ENCODE results near the gene NHEJ1.
A peak's percentile ranks its signal among the peaks of the same experiment; 100 is the strongest.
"Not testable (repeated sequence)": the region's sequence is repeated elsewhere in the genome, so short reads cannot be mapped to it uniquely, and the experiment has no call there.

NHEJ1 gene

DNA sequence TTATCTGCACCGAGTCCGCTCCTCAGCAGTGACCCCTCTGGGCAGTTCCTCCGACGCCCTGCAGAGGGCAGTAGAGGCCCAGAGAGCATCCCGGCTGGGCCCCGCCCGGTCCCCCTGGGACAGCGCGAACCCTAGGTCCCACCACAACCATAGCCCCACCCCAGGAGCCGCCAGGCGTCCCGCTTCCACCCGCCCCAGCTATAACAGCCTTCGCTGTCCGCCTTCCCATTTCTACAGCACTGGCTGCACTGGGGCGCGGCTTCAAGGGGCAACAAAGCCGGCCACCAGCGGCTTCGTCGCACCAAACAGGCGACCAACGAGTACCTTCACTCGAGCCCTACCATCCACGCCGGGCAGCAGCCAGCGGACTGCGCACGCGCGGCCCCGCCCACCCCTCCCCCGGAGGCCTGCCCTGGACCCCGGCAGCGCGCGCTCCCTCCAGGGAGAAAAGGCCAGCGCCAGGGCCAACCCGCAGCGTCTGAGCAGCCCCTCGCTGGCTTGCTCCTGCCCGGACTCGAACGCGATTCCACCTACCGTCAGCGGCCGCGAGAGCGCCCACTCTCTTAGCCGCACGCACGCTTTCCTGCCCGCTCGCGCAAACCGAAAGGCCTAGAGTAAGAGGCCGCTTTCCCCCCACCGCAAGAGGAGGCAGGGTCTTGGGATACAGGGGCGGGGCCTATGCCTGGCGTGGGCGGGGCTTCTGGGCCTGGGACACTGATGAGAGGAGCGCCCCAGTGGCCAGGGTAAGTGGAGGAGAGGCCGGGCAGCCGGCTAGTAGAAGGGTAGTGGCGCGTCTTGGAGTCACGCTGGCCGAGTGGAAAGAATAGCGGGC, at the start of gene NHEJ1:
NHEJ1 (minus strand) TSS at position 630 of the 832 bp plus-strand sequence. CDS start 2,453 bp downstream, outside the sequence.
- peak; percentile 82 for DNase-seq (ENCODE audit: low read depth)

DNA sequence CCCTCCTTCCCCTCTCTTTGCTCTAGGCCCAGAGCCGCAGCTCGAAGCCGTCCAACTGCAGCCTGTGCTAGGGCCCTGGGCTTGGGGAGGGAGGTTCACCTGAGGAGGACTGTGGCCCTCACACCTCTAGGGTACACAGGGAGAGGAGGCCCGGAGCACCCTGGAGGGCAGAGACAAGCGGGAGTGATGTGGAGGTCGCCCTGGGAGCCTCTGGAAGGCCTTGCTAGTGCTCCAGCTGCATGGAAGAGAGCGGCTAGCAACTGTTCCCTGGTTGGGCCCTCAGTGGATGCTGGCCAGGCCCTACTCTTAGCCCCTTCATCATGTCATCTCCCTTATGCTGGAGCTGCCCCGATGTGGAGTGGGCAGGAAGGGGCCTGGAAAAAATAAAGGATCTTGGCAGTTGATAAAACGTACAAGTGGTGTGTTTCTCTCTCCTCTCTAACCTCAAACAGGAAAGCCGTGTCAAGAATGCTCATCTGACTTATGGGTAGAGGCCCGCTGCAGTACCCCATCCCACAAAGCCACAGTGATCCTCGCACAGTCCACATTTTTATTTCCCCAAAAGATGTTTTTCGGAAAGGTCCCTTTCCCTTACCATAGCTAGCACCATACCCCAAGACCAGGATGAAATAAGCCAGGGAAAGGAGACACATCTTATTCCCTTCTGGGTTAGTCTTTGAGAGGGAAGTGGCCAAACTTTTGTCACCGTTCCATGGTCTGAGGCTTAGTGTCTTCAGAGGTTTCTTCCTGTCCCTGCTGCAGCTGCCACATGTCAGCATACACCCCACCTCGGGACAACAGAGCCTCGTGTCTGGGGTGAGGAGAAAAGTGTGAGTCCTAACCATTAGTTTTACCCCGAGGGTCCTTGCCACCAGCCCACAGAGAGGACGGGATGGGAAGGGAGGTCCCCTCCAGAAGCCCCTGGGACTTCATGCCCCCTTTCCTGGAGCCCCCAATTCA, 48.9 kb upstream of the NHEJ1 start:
- DNase-seq (ENCODE audit: low read depth): no peak

- DNase-seq (ENCODE audit: low read depth): no peak
Observed at GRCh38 chr2:219207884-219208740, 47.5 kb upstream of the NHEJ1 start.

DNA sequence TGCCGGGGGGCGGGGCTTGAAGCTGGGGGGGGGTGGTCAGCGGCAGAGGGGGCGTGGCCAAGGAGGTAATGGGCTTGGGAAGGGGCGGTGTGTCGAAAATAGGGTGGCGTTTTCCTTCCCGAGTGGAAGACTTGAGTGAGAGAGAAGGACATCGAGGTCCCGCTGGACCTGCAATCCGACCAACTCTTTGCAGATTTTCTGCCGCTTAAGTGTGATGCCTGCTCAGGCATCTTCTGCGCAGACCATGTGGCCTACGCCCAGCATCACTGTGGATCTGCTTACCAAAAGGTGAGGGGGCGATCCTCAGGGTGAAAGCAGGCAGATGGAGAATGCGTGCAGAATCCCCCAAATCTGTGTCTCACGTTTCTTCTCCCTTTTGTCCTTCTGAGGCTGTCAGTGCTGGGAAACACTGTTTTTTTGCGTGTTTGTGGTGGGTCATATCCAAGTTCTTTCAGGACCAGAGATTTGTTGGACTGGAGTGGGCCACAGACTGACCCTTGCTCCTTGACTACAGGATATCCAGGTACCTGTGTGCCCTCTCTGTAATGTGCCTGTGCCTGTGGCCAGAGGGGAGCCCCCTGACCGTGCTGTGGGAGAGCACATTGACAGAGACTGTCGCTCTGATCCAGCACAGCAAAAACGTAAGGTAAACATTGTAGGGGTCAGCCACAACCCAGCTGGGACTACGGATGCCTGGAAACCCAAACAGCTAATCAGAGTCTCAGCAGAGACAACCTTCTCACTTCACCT, 46.7 kb upstream of the NHEJ1 start:
- no peak for DNase-seq (ENCODE audit: low read depth)

DNA sequence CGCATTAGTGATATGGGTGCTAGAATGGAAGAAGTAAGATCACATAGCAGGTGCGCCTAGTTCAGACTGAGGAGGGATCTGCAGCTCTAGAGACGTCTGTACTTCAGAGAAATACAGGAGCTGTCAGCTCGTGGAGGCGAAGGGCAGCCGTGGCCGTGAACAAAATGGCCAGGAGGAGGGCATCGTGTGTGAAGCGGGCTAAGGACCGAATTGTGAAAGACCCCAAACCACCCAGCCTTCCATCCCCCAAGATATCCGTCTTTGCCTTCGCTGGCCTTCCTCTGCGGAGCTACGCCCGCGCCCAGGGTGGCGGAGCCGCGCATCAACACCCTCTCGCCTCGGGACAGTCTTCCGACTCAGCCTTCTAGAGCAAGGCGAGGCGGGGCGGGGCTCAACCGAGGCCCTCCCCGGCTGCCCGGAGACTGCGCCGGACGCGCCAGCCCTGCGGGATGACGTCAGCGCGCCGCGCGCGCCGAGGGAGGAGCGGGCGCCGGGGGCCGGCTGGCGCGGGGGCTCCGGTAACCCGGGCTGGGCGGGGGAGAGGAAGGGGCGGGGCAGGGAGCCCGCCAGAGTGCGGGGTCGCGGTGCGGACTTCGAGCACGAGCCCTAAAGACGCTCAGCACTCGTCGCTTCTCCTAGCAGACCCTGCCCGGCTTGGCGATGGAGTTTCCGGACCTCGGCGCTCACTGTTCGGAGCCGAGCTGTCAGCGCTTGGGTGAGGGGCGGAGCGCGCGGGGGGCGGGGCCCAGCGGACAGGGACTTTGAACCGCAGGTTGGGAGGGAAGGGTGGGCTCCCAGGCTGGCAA, 45.9 kb upstream of the NHEJ1 start, which contains the start of gene ZFAND2B:
ZFAND2B (plus strand) TSS at position 455 of the 806 bp plus-strand sequence; CDS start at position 661, 206 bp downstream.
- DNase-seq (ENCODE audit: low read depth): peak; percentile 83

GRCh38 chr2:219205981-219206327, 45.3 kb upstream of the NHEJ1 start:
- DNase-seq (ENCODE audit: low read depth): no peak

DNA sequence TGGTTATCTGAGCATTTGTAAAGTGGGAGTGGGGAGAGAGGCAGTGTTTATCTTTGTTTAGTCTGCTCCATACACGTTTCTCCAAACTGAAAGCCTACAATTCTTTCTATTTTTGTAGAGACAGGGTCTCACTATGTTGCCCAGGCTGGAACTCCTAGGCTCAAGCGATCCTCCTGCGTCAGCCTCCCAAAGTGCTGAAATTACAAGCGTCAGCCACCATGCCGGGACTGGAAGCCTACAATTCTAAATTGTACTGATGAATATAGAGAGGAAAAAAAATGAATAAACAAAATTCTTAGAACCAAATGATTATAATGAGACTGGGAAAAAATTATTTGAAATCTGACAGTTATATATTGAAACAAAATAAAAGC, 44.5 kb upstream of the NHEJ1 start:
- no peak for DNase-seq (ENCODE audit: low read depth)

- DNase-seq (ENCODE audit: low read depth): no peak
Observed at GRCh38 chr2:219204425-219205164, 44.0 kb upstream of the NHEJ1 start.

GRCh38 chr2:219201331-219201730, 40.7 kb upstream of the NHEJ1 start:
- DNase-seq (ENCODE audit: low read depth): not testable (repeated sequence)

GRCh38 chr2:219200502-219201326, 40.1 kb upstream of the NHEJ1 start:
- DNase-seq (ENCODE audit: low read depth): not testable (repeated sequence)

DNA sequence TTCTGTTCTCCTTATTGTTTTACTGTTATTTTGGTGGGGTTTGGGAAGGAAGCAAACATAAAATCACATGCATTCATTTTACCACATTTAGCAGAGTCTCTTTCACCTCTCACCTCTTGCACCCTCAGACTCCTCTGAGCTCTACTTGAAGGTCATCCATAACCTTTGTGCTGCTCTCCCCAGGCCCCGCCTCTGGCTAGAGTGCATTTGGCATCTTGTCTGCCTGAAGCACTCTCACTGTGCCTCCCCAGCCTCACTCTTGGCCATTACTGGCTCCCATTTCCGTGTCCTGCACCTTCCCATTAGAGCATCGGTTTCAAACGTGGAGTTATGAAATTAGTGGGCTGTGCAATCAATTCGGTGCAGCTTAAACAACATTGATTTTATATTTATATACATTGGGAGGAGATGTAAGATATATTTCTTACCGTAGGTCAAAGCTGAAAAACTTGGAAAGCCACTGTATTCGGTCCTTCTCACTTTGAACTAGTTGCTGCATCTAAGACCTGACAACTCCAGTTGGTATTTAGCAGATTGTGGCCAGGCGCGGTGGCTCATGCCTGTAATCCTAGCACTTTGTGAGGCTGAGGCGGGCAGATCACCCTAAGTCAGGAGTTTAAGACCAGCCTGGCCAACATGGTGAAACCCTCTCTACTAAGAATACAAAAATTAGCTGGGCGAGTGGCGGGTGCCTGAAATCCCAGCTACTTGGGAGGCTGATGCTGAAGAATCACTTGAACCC, 39.0 kb upstream of the NHEJ1 start:
- no peak for DNase-seq (ENCODE audit: low read depth)

DNA sequence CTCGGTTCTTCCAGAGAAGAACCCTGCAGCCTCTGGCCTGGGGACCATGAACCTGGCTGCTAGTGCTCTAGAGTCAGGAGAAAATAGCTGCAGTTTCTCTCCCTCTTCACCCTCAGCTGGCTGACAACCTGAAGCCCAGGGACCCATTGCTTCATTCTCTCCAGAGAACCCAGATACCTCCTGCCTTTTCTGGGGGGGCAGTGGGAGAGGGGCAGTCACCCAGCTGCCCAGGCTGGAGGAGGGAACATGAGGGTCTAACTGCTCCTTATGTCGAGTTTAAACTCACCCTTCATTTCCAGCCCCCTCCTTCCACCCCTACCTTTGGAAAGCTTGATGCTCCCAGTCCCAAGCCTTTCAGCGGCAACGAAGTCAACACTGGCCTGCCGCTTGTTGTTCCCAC, 38.4 kb upstream of the NHEJ1 start:
- no peak for DNase-seq (ENCODE audit: low read depth)

GRCh38 chr2:219197388-219197787, 36.8 kb upstream of the NHEJ1 start:
- no peak for DNase-seq (ENCODE audit: low read depth)

DNA sequence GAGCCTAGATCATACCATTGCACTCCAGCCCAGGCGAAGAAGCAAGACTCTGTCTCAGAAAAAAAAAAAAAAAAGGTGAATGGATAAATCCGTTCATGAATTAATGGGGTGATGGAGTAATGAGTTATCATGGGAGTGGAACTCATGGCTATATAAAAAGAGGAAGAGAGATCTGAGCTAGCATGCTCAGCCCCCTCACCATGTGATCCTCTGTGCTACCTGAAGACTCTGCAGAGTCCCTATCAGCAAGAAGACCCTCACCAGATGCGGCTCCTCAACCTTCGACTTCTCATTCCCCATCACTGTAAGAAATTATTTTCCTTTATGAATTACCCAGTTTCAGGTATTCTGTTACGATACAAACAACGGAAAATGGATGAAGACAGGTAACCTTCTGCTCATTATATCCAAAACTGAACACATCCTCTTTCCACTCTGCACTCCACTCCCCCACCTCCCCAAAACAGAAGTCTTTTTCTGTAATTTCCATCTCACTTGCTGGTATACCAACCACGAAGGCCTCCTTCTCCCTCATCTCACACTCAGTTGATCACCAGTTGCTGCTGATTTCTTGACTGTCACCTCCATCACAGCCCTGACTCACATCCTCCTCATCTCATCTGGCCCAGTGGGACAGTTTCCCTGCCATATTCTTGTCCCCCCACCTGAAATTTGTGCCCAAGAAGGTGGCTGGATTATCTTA, 26.3 kb upstream of the NHEJ1 start:
- DNase-seq (ENCODE audit: low read depth): no peak

DNA sequence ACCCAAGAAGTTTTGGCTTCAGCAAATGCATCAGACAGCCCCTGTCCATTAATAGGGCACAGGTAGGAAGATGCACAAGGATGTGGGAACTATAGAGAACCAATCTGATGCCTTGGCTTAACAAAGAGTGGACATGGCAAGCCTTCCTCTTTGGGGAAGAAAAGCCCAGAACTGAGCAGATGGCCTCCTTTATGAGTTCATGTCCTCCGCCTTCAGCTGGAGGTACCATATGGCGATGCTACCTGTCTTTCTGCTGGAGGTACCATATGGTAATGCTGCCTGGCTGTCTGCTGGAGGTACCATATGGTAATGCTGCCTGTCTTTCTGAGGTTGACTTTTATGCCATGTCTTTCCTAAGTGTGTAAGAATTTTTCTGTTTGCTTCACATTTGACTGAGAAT, 23.5 kb upstream of the NHEJ1 start:
- DNase-seq (ENCODE audit: low read depth): no peak

DNA sequence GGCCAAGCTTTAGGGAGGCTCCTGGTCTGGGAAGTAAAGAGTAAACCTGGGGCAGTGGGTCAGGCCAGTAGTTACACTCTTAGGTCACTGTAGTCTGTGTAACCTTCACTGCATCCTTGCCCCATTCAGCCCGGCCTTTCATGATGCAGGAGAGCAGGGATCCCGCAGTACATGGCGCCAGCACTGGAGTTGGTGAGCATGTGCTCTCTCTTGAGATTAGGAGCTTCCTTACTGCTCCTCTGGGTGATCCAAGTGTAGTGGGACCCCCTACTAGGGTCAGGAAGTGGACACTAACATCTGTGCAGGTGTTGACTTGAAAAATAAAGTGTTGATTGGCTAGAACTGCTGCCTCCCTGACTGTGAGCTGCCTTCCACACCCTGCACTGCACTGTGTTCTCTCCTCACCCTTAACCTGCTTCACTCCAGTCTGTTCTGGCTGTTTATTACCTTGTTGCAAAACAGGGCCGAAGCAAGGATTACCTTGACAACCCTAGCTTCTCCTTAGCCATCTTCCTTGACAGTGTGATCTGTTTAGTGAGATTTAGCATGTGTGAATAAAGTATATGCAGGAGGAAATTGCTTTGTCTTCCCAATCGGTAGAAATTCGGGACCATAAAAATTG, 22.6 kb upstream of the NHEJ1 start:
- DNase-seq (ENCODE audit: low read depth): no peak
